ENCODE data around the gene CRBN. TPM values are rescaled to one million over a fixed set of nuclear protein-coding genes. Genes with fewer than 3 reads are reported as not detected.

CRBN gene
- total RNA-seq, 4 donors from 2014 or later: 40.2 to 207 (median 74.5) TPM

DNA sequence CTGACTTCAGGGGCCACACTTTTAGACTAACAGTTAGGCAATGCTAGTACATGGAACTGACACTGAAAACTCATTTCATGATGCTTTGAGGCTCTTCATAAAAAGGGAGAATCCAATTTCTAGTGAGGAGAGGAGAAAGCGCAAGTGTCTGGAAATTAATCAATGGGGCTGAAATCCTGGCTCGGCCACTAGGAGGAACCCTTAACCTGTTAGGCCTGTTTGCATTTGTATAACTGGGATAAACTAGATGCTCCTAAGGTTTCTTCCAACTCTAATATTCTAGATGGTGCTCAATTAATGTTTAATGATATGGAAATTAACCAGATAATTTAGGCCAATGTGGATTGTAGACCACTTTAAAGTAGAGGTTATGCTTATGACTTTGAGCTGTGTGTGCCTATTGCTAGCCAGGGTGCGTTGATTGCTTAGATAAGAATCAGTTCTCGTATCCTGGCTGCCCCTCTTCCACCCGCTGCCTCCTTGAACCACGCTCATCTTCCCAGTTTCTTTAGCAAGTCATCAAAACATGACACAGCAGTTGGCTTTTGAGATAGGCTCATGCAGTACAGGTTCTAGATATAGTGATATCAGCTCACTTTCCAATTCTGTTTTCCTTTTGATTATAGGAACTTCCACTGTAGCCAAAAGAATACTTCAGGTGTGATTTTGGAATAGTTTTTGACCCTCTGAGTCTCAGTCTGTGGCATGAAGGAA, 16.8 kb upstream of the CRBN start:
- Histone ChIP-seq H3K9me3 (no peaks in the 10 kb centered on the region), H3K4me1 (no peaks in the 10 kb centered on the region), H3K36me3 (no peaks in the 10 kb centered on the region), H3K27ac (no peak overlapping the region), H3K27me3 (no peaks in the 10 kb centered on the region), H3K4me3 (no peak overlapping the region)
- no peak for DNase-seq
- TF ChIP-seq, protein P1, sequence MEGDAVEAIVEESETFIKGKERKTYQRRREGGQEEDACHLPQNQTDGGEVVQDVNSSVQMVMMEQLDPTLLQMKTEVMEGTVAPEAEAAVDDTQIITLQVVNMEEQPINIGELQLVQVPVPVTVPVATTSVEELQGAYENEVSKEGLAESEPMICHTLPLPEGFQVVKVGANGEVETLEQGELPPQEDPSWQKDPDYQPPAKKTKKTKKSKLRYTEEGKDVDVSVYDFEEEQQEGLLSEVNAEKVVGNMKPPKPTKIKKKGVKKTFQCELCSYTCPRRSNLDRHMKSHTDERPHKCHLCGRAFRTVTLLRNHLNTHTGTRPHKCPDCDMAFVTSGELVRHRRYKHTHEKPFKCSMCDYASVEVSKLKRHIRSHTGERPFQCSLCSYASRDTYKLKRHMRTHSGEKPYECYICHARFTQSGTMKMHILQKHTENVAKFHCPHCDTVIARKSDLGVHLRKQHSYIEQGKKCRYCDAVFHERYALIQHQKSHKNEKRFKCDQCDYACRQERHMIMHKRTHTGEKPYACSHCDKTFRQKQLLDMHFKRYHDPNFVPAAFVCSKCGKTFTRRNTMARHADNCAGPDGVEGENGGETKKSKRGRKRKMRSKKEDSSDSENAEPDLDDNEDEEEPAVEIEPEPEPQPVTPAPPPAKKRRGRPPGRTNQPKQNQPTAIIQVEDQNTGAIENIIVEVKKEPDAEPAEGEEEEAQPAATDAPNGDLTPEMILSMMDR (IDR thresholded peaks at IDR 0.05): no peak
- TF ChIP-seq POLR2A (IDR thresholded peaks at IDR 0.05): no peak
- intact Hi-C loops (cut with DNase I; ENCODE audit: low total_unique reads): no loop called here

DNA sequence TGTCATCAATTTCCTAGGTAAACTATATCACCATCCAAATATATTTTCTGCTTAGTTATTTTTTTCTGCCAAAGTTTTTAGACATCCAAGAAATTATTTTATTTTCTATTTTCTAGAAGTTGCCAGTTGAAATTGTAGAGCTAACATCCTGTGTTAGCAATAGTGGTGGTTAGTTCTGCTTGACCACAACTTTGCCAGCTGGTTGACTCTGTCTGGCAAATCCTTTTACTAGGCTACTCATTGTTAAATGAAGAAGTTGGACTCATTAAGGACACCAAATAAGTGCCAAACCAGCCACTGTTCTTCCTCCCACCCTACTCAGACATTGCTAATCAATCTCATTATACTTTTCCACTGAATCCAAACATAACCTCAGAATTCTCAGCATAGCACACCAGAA, 15.4 kb upstream of the CRBN start:
- TF ChIP-seq POLR2A (IDR thresholded peaks at IDR 0.05): no peak
- TF ChIP-seq, protein P1 (IDR thresholded peaks at IDR 0.05): no peak
- no peaks in the 10 kb centered on the region for H3K36me3 ChIP-seq
- H3K9me3 ChIP-seq: no peaks in the 10 kb centered on the region
- no peak overlapping the region for H3K27ac ChIP-seq
- no peaks in the 10 kb centered on the region for H3K4me1 ChIP-seq
- intact Hi-C loops (cut with DNase I; ENCODE audit: low total_unique reads): no loop called here
- no peaks in the 10 kb centered on the region for H3K27me3 ChIP-seq
- no peak overlapping the region for H3K4me3 ChIP-seq
- DNase-seq: no peak

DNA sequence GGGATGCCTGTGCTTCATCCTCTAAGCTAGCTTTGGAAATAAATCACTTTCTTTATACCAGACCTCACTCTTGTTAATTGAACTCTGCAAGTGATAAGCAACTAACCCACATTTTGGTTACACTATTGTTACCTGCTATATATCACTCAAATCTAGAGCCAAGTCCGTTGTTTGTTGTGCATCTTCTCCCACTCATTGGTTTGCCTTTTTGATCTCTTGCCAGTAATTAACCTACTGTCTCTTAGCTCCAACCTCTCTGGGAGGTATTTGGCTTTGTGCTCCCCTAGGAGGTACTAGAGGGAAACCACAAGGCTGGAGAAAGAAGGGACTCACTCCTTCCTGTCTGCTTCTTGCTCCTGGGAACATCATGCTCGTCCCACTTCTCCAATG, 12.8 kb upstream of the CRBN start:
- H3K27ac ChIP-seq: no peak overlapping the region
- H3K9me3 ChIP-seq: no peaks in the 10 kb centered on the region
- no peak overlapping the region for H3K4me3 ChIP-seq
- intact Hi-C loops (cut with DNase I; ENCODE audit: low total_unique reads): no loop called here
- DNase-seq: no peak
- H3K27me3 ChIP-seq: no peaks in the 10 kb centered on the region
- no peaks in the 10 kb centered on the region for H3K36me3 ChIP-seq
- no peaks in the 10 kb centered on the region for H3K4me1 ChIP-seq
- TF ChIP-seq, protein P1 (IDR thresholded peaks at IDR 0.05): no peak
- TF ChIP-seq POLR2A (IDR thresholded peaks at IDR 0.05): no peak

DNA sequence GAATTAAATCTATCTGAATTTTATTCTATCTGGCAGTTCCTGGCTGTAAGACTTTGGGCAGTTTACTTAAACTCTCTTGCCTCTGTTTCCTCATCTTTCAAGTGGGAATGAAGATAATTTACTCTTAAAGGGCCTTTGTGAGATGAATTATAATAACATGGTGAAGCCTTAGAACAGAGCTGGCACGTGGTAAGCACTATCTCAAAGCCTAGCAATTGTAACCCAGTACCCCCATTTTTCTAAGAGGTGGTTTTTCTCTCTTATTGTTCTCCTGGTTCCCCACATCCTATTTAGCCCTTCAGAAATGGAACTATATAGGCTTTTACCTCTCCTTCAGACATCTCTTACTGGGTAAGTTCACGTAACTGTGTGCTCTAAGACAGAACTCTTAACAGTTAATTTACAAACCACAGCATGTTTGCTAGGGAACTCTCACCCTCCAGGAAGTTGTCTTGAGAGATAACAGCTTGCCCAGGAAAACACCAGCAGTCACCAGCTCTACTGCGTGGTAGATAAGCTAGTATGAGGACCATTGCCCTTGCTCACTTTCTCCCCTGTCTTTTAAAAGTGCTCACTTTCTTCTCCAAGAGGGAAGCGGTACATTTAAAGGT, 12.3 kb upstream of the CRBN start:
- Histone ChIP-seq H3K4me1 (no peaks in the 10 kb centered on the region), H3K9me3 (peaks cover 0 to 3% of the 10 kb centered on the region in 2 donors), H3K36me3 (no peaks in the 10 kb centered on the region), H3K27ac (no peak overlapping the region), H3K27me3 (no peaks in the 10 kb centered on the region), H3K4me3 (no peak overlapping the region)
- intact Hi-C loops (cut with DNase I; ENCODE audit: low total_unique reads): no loop called here
- no peak for TF ChIP-seq POLR2A (IDR thresholded peaks at IDR 0.05)
- TF ChIP-seq, protein P1 (IDR thresholded peaks at IDR 0.05): no peak
- DNase-seq: no peak

DNA sequence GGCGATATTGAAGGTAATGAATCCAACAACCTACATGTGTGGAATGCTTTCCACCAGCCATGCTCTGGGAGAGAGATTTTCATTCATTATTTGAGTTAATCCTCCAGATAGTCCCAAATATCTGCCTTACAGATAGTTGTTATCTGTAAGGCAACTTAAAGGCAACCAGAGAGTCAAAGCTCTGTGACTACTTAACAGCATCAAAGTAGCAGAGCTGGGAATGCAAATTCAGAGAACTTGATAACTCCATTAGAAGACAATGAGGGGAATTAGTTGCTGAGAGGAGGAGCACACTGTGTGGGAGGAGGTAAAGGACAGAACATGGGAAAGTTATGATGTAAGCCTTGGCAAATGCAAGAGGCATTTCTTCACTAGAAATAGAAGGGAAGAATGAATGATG, 10.5 kb upstream of the CRBN start:
- TF ChIP-seq, protein P1 (IDR thresholded peaks at IDR 0.05): no peak
- TF ChIP-seq POLR2A (IDR thresholded peaks at IDR 0.05): no peak
- H3K4me1 ChIP-seq: no peaks in the 10 kb centered on the region
- no peak overlapping the region for H3K27ac ChIP-seq
- no peaks in the 10 kb centered on the region for H3K36me3 ChIP-seq
- H3K4me3 ChIP-seq: no peak overlapping the region
- no peaks in the 10 kb centered on the region for H3K27me3 ChIP-seq
- no peak for DNase-seq
- intact Hi-C loops (cut with DNase I; ENCODE audit: low total_unique reads): no loop called here
- H3K9me3 ChIP-seq: peaks cover 0 to 11% of the 10 kb centered on the region in 2 donors

All from uterus (tissue), 4 donors.